ENCODE data around the gene TFPI.

DNA sequence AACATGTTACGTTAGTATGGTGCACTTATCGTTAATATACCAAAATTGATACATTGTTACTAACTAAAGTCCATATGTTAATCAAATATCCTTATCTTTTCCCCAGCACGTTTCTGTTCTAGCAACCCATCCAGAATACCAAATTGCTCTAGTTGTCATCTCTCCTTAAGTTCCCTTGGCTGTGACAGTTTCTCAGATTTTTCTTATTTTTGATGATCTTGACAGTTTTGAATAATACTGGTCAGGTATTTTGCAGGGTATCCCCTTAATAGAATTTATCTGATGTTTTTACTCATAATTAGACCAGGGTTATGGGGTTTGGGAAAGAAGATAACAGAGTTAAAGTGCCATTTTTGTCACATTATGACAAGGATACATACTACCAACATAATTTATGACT lies 47.8 kb downstream of the TFPI start:
- TF ChIP-seq KDM1A (IDR thresholded peaks at IDR 0.05; ENCODE audit: borderline replicate concordance, low read length) (no peak), EP300 (IDR thresholded peaks at IDR 0.05; ENCODE audit: borderline replicate concordance in 1 of 2, low read depth in 2 of 2, low read length in 2 of 2) (no peak), SRF (IDR thresholded peaks at IDR 0.05; ENCODE audit: low read depth, low read length) (no peak), HDAC6 (IDR thresholded peaks at IDR 0.05; ENCODE audit: low read depth, low read length) (no peak), GTF2F1 (IDR thresholded peaks at IDR 0.05; ENCODE audit: borderline replicate concordance, low read depth, low read length) (no peak), CREB1 (IDR thresholded peaks at IDR 0.05) (no peak), SIRT6 (IDR thresholded peaks at IDR 0.05; ENCODE audit: low read length) (no peak), TAF1 (IDR thresholded peaks at IDR 0.05; ENCODE audit: low read depth, low read length) (no peak), POLR2A (IDR thresholded peaks at IDR 0.05; ENCODE audit: control extremely low read depth in 1 of 2, low read depth in 2 of 2, low read length in 2 of 2) (no peak)
- TF ChIP-seq, protein P1, sequence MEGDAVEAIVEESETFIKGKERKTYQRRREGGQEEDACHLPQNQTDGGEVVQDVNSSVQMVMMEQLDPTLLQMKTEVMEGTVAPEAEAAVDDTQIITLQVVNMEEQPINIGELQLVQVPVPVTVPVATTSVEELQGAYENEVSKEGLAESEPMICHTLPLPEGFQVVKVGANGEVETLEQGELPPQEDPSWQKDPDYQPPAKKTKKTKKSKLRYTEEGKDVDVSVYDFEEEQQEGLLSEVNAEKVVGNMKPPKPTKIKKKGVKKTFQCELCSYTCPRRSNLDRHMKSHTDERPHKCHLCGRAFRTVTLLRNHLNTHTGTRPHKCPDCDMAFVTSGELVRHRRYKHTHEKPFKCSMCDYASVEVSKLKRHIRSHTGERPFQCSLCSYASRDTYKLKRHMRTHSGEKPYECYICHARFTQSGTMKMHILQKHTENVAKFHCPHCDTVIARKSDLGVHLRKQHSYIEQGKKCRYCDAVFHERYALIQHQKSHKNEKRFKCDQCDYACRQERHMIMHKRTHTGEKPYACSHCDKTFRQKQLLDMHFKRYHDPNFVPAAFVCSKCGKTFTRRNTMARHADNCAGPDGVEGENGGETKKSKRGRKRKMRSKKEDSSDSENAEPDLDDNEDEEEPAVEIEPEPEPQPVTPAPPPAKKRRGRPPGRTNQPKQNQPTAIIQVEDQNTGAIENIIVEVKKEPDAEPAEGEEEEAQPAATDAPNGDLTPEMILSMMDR (IDR thresholded peaks at IDR 0.05; ENCODE audit: control extremely low read depth in 1 of 3, insufficient read depth in 1 of 3, low read depth in 1 of 3, low read length in 3 of 3), result no peak
- TF ChIP-seq, protein P2, sequence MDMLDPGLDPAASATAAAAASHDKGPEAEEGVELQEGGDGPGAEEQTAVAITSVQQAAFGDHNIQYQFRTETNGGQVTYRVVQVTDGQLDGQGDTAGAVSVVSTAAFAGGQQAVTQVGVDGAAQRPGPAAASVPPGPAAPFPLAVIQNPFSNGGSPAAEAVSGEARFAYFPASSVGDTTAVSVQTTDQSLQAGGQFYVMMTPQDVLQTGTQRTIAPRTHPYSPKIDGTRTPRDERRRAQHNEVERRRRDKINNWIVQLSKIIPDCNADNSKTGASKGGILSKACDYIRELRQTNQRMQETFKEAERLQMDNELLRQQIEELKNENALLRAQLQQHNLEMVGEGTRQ (IDR thresholded peaks at IDR 0.05; ENCODE audit: low read length), result no peak
- TF ChIP-seq, protein P3, sequence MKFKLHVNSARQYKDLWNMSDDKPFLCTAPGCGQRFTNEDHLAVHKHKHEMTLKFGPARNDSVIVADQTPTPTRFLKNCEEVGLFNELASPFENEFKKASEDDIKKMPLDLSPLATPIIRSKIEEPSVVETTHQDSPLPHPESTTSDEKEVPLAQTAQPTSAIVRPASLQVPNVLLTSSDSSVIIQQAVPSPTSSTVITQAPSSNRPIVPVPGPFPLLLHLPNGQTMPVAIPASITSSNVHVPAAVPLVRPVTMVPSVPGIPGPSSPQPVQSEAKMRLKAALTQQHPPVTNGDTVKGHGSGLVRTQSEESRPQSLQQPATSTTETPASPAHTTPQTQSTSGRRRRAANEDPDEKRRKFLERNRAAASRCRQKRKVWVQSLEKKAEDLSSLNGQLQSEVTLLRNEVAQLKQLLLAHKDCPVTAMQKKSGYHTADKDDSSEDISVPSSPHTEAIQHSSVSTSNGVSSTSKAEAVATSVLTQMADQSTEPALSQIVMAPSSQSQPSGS (IDR thresholded peaks at IDR 0.05; ENCODE audit: low read length), result no peak
- TF ChIP-seq, protein P4, sequence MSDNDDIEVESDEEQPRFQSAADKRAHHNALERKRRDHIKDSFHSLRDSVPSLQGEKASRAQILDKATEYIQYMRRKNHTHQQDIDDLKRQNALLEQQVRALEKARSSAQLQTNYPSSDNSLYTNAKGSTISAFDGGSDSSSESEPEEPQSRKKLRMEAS (IDR thresholded peaks at IDR 0.05), result no peak
